Measurements from ENCODE around the gene SERPINB6. TPM values are rescaled to one million over a fixed set of nuclear protein-coding genes. Genes with fewer than 3 reads are reported as not detected.

SERPINB6 gene
- polyA plus RNA-seq, 2 of the 4 experiments (the other 2 are of a cell fraction): 104 to 126 TPM

GRCh38 chr6:3006476-3006875 is 35.1 kb upstream of the SERPINB6 start:
- FAIRE-seq: no peak
- DNase-seq (ENCODE audit: low read depth in 1 of 2, low spot score in 1 of 2): no peak
- CTCF ChIA-PET: no interaction called here
- Histone ChIP-seq H3K9me3 (0 out of 3 replicates have a peak, but pooled peaks cover 6% of the 10 kb centered on the region), H3K27ac (no peak overlapping the region), H3K4me3 (no peak overlapping the region), H3K4me1 (peaks cover 16% of the 10 kb centered on the region), H3K4me2 (no peak overlapping the region)
- POLR2A ChIA-PET: no interaction called here
- ATAC-seq: no peak
- 94% methylated on average over 5 of the region's 5 CpGs for WGBS (ENCODE audit: missing lambda C conversion rate)
- TF ChIP-seq MAX (IDR thresholded peaks at IDR 0.05) (no peak), NFE2L2 (conservative IDR thresholded peaks at IDR 0.05; ENCODE audit: low read length) (no peak), ZFP36 (IDR thresholded peaks at IDR 0.05; ENCODE audit: borderline replicate concordance, partially characterized antibody) (no peak), CTCF (IDR thresholded peaks at IDR 0.05) (no peak), KDM5A (IDR thresholded peaks at IDR 0.05) (no peak), FOSL2 (IDR thresholded peaks at IDR 0.05) (no peak), FOSL2 (CRISPR knock-in tag; IDR thresholded peaks at IDR 0.05) (no peak), NR3C1 (IDR thresholded peaks at IDR 0.05) (no peak)

GRCh38 chr6:3005874-3006273 is 34.5 kb upstream of the SERPINB6 start:
- ATAC-seq: no peak
- Histone ChIP-seq H3K4me1 (peaks cover 22% of the 10 kb centered on the region), H3K27ac (no peak overlapping the region), H3K9me3 (0 out of 3 replicates have a peak, but pooled peaks cover under 1% of the 10 kb centered on the region), H3K4me3 (no peak overlapping the region), H3K4me2 (no peak overlapping the region)
- TF ChIP-seq REST (IDR thresholded peaks at IDR 0.05) (no peak), ELK1 (IDR thresholded peaks at IDR 0.05; ENCODE audit: low read depth, low read length) (no peak), CBX2 (IDR thresholded peaks at IDR 0.05; ENCODE audit: borderline replicate concordance, low read depth) (no peak), PHF8 (IDR thresholded peaks at IDR 0.05; ENCODE audit: borderline replicate concordance, low read depth) (no peak), HEYL (CRISPR knock-in tag; IDR thresholded peaks at IDR 0.05) (no peak), ZC3H11A (IDR thresholded peaks at IDR 0.05) (no peak), BCL3 (IDR thresholded peaks at IDR 0.05) (no peak), SREBF2 (IDR thresholded peaks at IDR 0.05) (no peak), TFCP2L1 (CRISPR knock-in tag; IDR thresholded peaks at IDR 0.05) (no peak), EP300 (IDR thresholded peaks at IDR 0.05) (no peak)
- 94% methylated on average over 6 of the region's 9 CpGs for WGBS (ENCODE audit: missing lambda C conversion rate)
- no peak for FAIRE-seq
- CTCF ChIA-PET: no interaction called here
- POLR2A ChIA-PET: no interaction called here
- no peak for DNase-seq (ENCODE audit: low read depth in 1 of 2, low spot score in 1 of 2)

Data from A549 (cell line).